Measurements from ENCODE around the gene ZFAND3. TPM values are rescaled to one million over a fixed set of nuclear protein-coding genes. Genes with fewer than 3 reads are reported as not detected.

ZFAND3 gene
- total and polyA plus RNA-seq, 2 of the 4 experiments (the other 2 are of a cell fraction) = 10.9 to 26.7 TPM

GRCh38 chr6:38164131-38164481 lies 344.6 kb downstream of the ZFAND3 start:
- Histone ChIP-seq H3K27ac (ENCODE audit: insufficient read depth, low read length) (no peak overlapping the region), H3K4me1 (ENCODE audit: control insufficient read depth, insufficient read depth, low read length) (no peaks in the 10 kb centered on the region), H2BK20ac (ENCODE audit: low read depth, low read length) (no peak overlapping the region), H3K18ac (ENCODE audit: low read depth, low read length) (no peak overlapping the region), H2AK5ac (ENCODE audit: low read depth, low read length) (no peak overlapping the region), H3K36me3 (ENCODE audit: control insufficient read depth, insufficient read depth, low read length) (peaks cover 5% of the 10 kb centered on the region; the same call in 1 of the 2 replicates), H2AFZ (replicated peaks; ENCODE audit: low read length, poor library complexity) (no peak overlapping the region), H4K8ac (ENCODE audit: low read depth in 2 of 2, low read length in 2 of 2) (no peak overlapping the region), H3K4me3 (ENCODE audit: insufficient read depth, low read depth, low read length) (no peak overlapping the region), H3K56ac (ENCODE audit: extremely low read depth, insufficient read depth, low read length) (no peak overlapping the region), H3K23ac (ENCODE audit: low read depth, low read length) (no peak overlapping the region), H3K27me3 (ENCODE audit: control insufficient read depth, insufficient read depth, low read length) (no peaks in the 10 kb centered on the region), H3K9me3 (ENCODE audit: control insufficient read depth, insufficient read depth, low read length) (no peaks in the 10 kb centered on the region), H3K4me2 (ENCODE audit: low read depth, low read length) (no peak overlapping the region), H3K9ac (ENCODE audit: low read depth, low read length) (no peak overlapping the region), H2BK5ac (ENCODE audit: low read depth, low read length, poor library complexity, severe bottlenecking) (no peak overlapping the region), H3K79me1 (ENCODE audit: low read depth in 1 of 2, low read length in 2 of 2) (peaks cover 3 to 15% of the 10 kb centered on the region in 2 experiments; a peak in 1 of 4 replicates), H3K4ac (ENCODE audit: low read depth, low read length) (no peak overlapping the region), H2BK120ac (ENCODE audit: low read depth, low read length) (no peak overlapping the region), H4K5ac (ENCODE audit: low read depth, low read length) (no peak overlapping the region), H2BK15ac (ENCODE audit: low read depth, low read length) (no peak overlapping the region), H3K9me1 (ENCODE audit: insufficient read depth, low read length) (peaks cover 8% of the 10 kb centered on the region; the same call in 1 of the 2 replicates), H2AK9ac (replicated peaks; ENCODE audit: low read depth, low read length, poor library complexity) (no peak overlapping the region), H4K91ac (ENCODE audit: insufficient read depth, low read depth, low read length) (no peak overlapping the region), H4K20me1 (ENCODE audit: insufficient read depth, low read length) (no peaks in the 10 kb centered on the region), H3K14ac (replicated peaks; ENCODE audit: low read depth, low read length) (no peak overlapping the region)
- in situ Hi-C loops (cut with MboI; ENCODE audit: low sequenced_read_pairs) (no loop called here), intact Hi-C loops (cut with micrococcal nuclease) (no loop called here), dilution Hi-C loops (cut with HindIII; ENCODE audit: low sequenced_read_pairs, unreplicated experiment) (no loop called here)
- POLR2A ChIA-PET (ENCODE audit: unreplicated experiment) = no interaction called here
- no TSS peak for BruUV-seq (replicated peaks)
- no peak for TF ChIP-seq BHLHE40 (IDR thresholded peaks at IDR 0.05; ENCODE audit: low read depth, low read length)
- no peak for TF ChIP-seq POLR2A (IDR thresholded peaks at IDR 0.05; ENCODE audit: low read depth, low read length)
- no peak for TF ChIP-seq ELK1 (IDR thresholded peaks at IDR 0.05; ENCODE audit: borderline replicate concordance, low read depth, low read length)
- TF ChIP-seq MXI1 (IDR thresholded peaks at IDR 0.05; ENCODE audit: borderline replicate concordance, low read depth, low read length) = no peak
- no peak for TF ChIP-seq SMC3 (IDR thresholded peaks at IDR 0.05; ENCODE audit: low read depth, low read length)
- no peak for TF ChIP-seq MAFK (IDR thresholded peaks at IDR 0.05; ENCODE audit: low read depth, low read length)
- TF ChIP-seq CEBPB (IDR thresholded peaks at IDR 0.05; ENCODE audit: low read depth, low read length) = no peak
- no peak for TF ChIP-seq RCOR1 (IDR thresholded peaks at IDR 0.05; ENCODE audit: insufficient replicate concordance, low read length)
- TF ChIP-seq CHD1 (IDR thresholded peaks at IDR 0.05; ENCODE audit: low read depth, low read length) = no peak
- no peak for TF ChIP-seq MAZ (IDR thresholded peaks at IDR 0.05; ENCODE audit: borderline replicate concordance, low read depth, low read length)
- no peak for TF ChIP-seq RFX5 (IDR thresholded peaks at IDR 0.05; ENCODE audit: low read depth, low read length)
- CTCF ChIA-PET = no interaction called here
- WGBS, 2 experiments (ENCODE audit: extremely low coverage in 2 of 2, insufficient read length in 1 of 2) = no CpG with 5 or more reads among the region's 6 CpGs
- ATAC-seq (ENCODE audit: low read depth) (no peak), DNase-seq (no peak)

Measured in IMR-90 (cell line).